GM11168 (cell line): ENCODE measurements around the gene MRPS31.

Experiments
- in situ Hi-C: fragments of 300-500 bp; cut with MboI; formaldehyde crosslinking; loops from one replicate; pipeline ENCODE4 v1.12.0; 2022; ENCODE audit warnings: low sequenced_read_pairs; ENCODE audit not compliant: unreplicated experiment

MRPS31 gene

GRCh38 chr13:40679480-40679985 lies 91.5 kb downstream of the MRPS31 start:
- in situ Hi-C loops, result loop anchor here (25.0 kb wide), 2 partner anchors 742 to 892 kb away; no protein-coding TSS in a partner anchor
